ENCODE measurements around the gene NHLRC2.

NHLRC2 gene

GRCh38 chr10:113911839-113912238, 57.4 kb downstream of the NHLRC2 start:
- no peak for DNase-seq (ENCODE audit: low spot score)

GRCh38 chr10:113912582-113912981, 58.1 kb downstream of the NHLRC2 start:
- DNase-seq (ENCODE audit: low spot score) = no peak

- DNase-seq (ENCODE audit: low spot score) = no peak
Observed at GRCh38 chr10:113914956-113915355, 60.5 kb downstream of the NHLRC2 start.

GRCh38 chr10:113915540-113915939, 61.1 kb downstream of the NHLRC2 start:
- no peak for DNase-seq (ENCODE audit: low spot score)

- no peak for DNase-seq (ENCODE audit: low spot score)
Observed at GRCh38 chr10:113916053-113916452, 61.6 kb downstream of the NHLRC2 start.

GRCh38 chr10:113917636-113918035, 63.2 kb downstream of the NHLRC2 start:
- no peak for DNase-seq (ENCODE audit: low spot score)

- DNase-seq (ENCODE audit: low spot score) = no peak
Observed at GRCh38 chr10:113920114-113920513, 65.7 kb downstream of the NHLRC2 start.

GRCh38 chr10:113920875-113921274, 66.4 kb downstream of the NHLRC2 start:
- DNase-seq (ENCODE audit: low spot score) = no peak

- DNase-seq (ENCODE audit: low spot score) = no peak
Observed at GRCh38 chr10:113921561-113922370, 67.3 kb downstream of the NHLRC2 start.

GRCh38 chr10:113922787-113923570, 68.5 kb downstream of the NHLRC2 start:
- DNase-seq (ENCODE audit: low spot score) = no peak

GRCh38 chr10:113924186-113924585, 69.7 kb downstream of the NHLRC2 start:
- no peak for DNase-seq (ENCODE audit: low spot score)

- no peak for DNase-seq (ENCODE audit: low spot score)
Observed at GRCh38 chr10:113924664-113925063, 70.2 kb downstream of the NHLRC2 start.

GRCh38 chr10:113927440-113927839, 73.0 kb downstream of the NHLRC2 start:
- DNase-seq (ENCODE audit: low spot score) = no peak

GRCh38 chr10:113928830-113929229, 74.4 kb downstream of the NHLRC2 start:
- no peak for DNase-seq (ENCODE audit: low spot score)

GRCh38 chr10:113929522-113929921, 75.1 kb downstream of the NHLRC2 start:
- no peak for DNase-seq (ENCODE audit: low spot score)

- no peak for DNase-seq (ENCODE audit: low spot score)
Observed at GRCh38 chr10:113930482-113931057, 76.1 kb downstream of the NHLRC2 start.

GRCh38 chr10:113932854-113933253, 78.4 kb downstream of the NHLRC2 start:
- no peak for DNase-seq (ENCODE audit: low spot score)

GRCh38 chr10:113933894-113934532, 79.6 kb downstream of the NHLRC2 start:
- DNase-seq (ENCODE audit: low spot score) = no peak

- DNase-seq (ENCODE audit: low spot score) = no peak
Observed at GRCh38 chr10:113937258-113937657, 82.8 kb downstream of the NHLRC2 start.

GRCh38 chr10:113937756-113938155, 83.3 kb downstream of the NHLRC2 start:
- no peak for DNase-seq (ENCODE audit: low spot score)

- DNase-seq (ENCODE audit: low spot score) = no peak
Observed at GRCh38 chr10:113939212-113939860, 84.9 kb downstream of the NHLRC2 start.

- DNase-seq (ENCODE audit: low spot score) = no peak
Observed at GRCh38 chr10:113941140-113941539, 86.7 kb downstream of the NHLRC2 start.

Measured in AG08395 (cell line).